Stimulated activated CD8-positive, alpha-beta memory T cell treated with anti-CD3 and anti-CD28 coated beads, Interleukin-7, amount 100 ng/mL, for 24 hours (primary cell): ENCODE measurements around the gene HTR4.
"Not testable (repeated sequence)": the region's sequence is repeated elsewhere in the genome, so short reads cannot be mapped to it uniquely, and the experiment has no call there.

Source experiments
- DNase-seq: peaks from one replicate; pipeline ENCODE4 v3.0.0-alpha.2; 2020; ENCODE audit warnings: low read depth

Gene HTR4

GRCh38 chr5:148474025-148474511 lies 180.3 kb downstream of the HTR4 start:
- DNase-seq, result no peak

GRCh38 chr5:148471379-148471778 lies 182.9 kb downstream of the HTR4 start:
- DNase-seq, result no peak

- no peak for DNase-seq
Observed at GRCh38 chr5:148469501-148469935, 184.8 kb downstream of the HTR4 start.

- not testable (repeated sequence) for DNase-seq
Observed at GRCh38 chr5:148468746-148469145, 185.6 kb downstream of the HTR4 start.

- DNase-seq, result no peak
Observed at GRCh38 chr5:148467958-148468357, 186.4 kb downstream of the HTR4 start.

GRCh38 chr5:148466236-148466580 lies 188.1 kb downstream of the HTR4 start:
- no peak for DNase-seq

GRCh38 chr5:148465381-148466235 lies 188.7 kb downstream of the HTR4 start:
- no peak for DNase-seq

- DNase-seq, result no peak
Observed at GRCh38 chr5:148459669-148460068, 194.7 kb downstream of the HTR4 start.

GRCh38 chr5:148458036-148458888 lies 196.1 kb downstream of the HTR4 start:
- no peak for DNase-seq

- DNase-seq, result no peak
Observed at GRCh38 chr5:148457183-148457620, 197.1 kb downstream of the HTR4 start.

- no peak for DNase-seq
Observed at GRCh38 chr5:148455185-148455584, 199.1 kb downstream of the HTR4 start.

- no peak for DNase-seq
Observed at GRCh38 chr5:148454576-148454975, 199.8 kb downstream of the HTR4 start.

- DNase-seq, result no peak
Observed at GRCh38 chr5:148452499-148453193, 201.7 kb downstream of the HTR4 start.

GRCh38 chr5:148446611-148447010 lies 207.7 kb downstream of the HTR4 start:
- no peak for DNase-seq

- DNase-seq, result no peak
Observed at GRCh38 chr5:148445578-148445977, 208.7 kb downstream of the HTR4 start.

GRCh38 chr5:148443998-148444397 lies 210.3 kb downstream of the HTR4 start:
- no peak for DNase-seq

- DNase-seq, result no peak
Observed at GRCh38 chr5:148443241-148443640, 211.1 kb downstream of the HTR4 start.

- no peak for DNase-seq
Observed at GRCh38 chr5:148438933-148439332, 215.4 kb downstream of the HTR4 start.

- no peak for DNase-seq
Observed at GRCh38 chr5:148437249-148437648, 217.1 kb downstream of the HTR4 start.

- DNase-seq, result no peak
Observed at GRCh38 chr5:148436029-148436428, 218.3 kb downstream of the HTR4 start.

GRCh38 chr5:148433826-148434225 lies 220.5 kb downstream of the HTR4 start:
- no peak for DNase-seq
